ENCODE results near the gene TMEM239.

- TF ChIP-seq CTCF (IDR thresholded peaks at IDR 0.05; ENCODE audit: poor library complexity, severe bottlenecking) (no peak), REST (IDR thresholded peaks at IDR 0.05; ENCODE audit: borderline replicate concordance) (no peak), TAF1 (IDR thresholded peaks at IDR 0.05; ENCODE audit: low read depth) (no peak)
Observed at GRCh38 chr20:2800521-2801285, 15.5 kb upstream of the TMEM239 start, which contains the start of gene CPXM1.

Measured in neural cell (in vitro differentiated cells).